PC-3 (cell line): Measurements from ENCODE around the gene LTB4R2.

Experiments used
- CTCF ChIP-seq: fragments of 300-600 bp; sonication (generic); conservative IDR thresholded peaks from 2 replicates; pipeline ENCODE4 v1.5.1; 2017; ENCODE audit warnings: antibody characterized with exemption, low read depth, mild to moderate bottlenecking, low read length
- EZH2 ChIP-seq: fragments of 300-600 bp; sonication (generic); IDR thresholded peaks from one replicate; pipeline ENCODE4 v1.6.1; 2017; ENCODE audit warnings: antibody characterized with exemption, mild to moderate bottlenecking, low read length; ENCODE audit not compliant: unreplicated experiment
- EZH2phosphoT487 ChIP-seq: fragments of 300-600 bp; sonication (generic); IDR thresholded peaks from 2 replicates; pipeline ENCODE4 v1.6.1; 2018; ENCODE audit warnings: mild to moderate bottlenecking, antibody characterized with exemption, low read length, borderline replicate concordance

GRCh38 chr14:24317141-24317928 is 7.4 kb downstream of the LTB4R2 start:
- TF ChIP-seq CTCF: no peak
- no peak for TF ChIP-seq EZH2
- no peak for TF ChIP-seq EZH2phosphoT487
